ENCODE results near the gene CASP2. TPM values are rescaled to one million over a fixed set of nuclear protein-coding genes. Genes with fewer than 3 reads are reported as not detected.

The CASP2 gene
- total RNA-seq, 1 experiment from 2014 or later = 65.3 TPM

GRCh38 chr7:143247372-143247771, 40.8 kb upstream of the CASP2 start:
- Mint-ChIP-seq H3K27ac (no peak overlapping the region), H3K9me3 (no peaks in the 10 kb centered on the region), H3K36me3 (ENCODE audit: insufficient read depth in 1 of 3, low read depth in 3 of 3) (no peaks in the 10 kb centered on the region), H3K27me3 (ENCODE audit: low read depth) (peaks cover 8% of the 10 kb centered on the region), H3K4me3 (no peak overlapping the region), H3K4me1 (no peaks in the 10 kb centered on the region)
- Histone ChIP-seq H3K4me2 (ENCODE audit: insufficient read depth, insufficient read length, low read length) (no peak overlapping the region), H3T11ph (ENCODE audit: low read length) (no peak overlapping the region), H4K8ac (replicated peaks; ENCODE audit: insufficient read length, low read depth, low read length) (no peak overlapping the region), H4K5ac (ENCODE audit: insufficient read length, low read depth, low read length) (no peak overlapping the region), H3K4me1 (ENCODE audit: insufficient read depth, low read length) (no peaks in the 10 kb centered on the region), H3K27ac (ENCODE audit: insufficient read length, low read depth, low read length) (no peak overlapping the region), H2AK5ac (ENCODE audit: insufficient read length, low read length) (no peak overlapping the region), H3K79me1 (ENCODE audit: insufficient read depth, low read depth, low read length, poor library complexity, severe bottlenecking) (no peaks in the 10 kb centered on the region), H3K14ac (ENCODE audit: insufficient read depth, low read length) (no peak overlapping the region), H3K79me2 (ENCODE audit: insufficient read depth, low read length) (no peaks in the 10 kb centered on the region), H4K91ac (ENCODE audit: insufficient read length, low read depth, low read length) (no peak overlapping the region), H2AFZ (ENCODE audit: low read length) (no peak overlapping the region), H2BK5ac (ENCODE audit: insufficient read length, low read length) (no peak overlapping the region), H3K23ac (ENCODE audit: insufficient read length, low read depth, low read length) (no peak overlapping the region), H3K9ac (ENCODE audit: extremely low read depth, insufficient read length, low read length) (no peak overlapping the region), H2BK20ac (ENCODE audit: low read depth, low read length, poor library complexity, severe bottlenecking) (no peak overlapping the region), H3K23me2 (ENCODE audit: insufficient read length, low read depth, low read length, poor library complexity, severe bottlenecking) (no peaks in the 10 kb centered on the region), H3K9me3 (ENCODE audit: control insufficient read depth, low read depth, low read length) (no peaks in the 10 kb centered on the region), H2BK12ac (ENCODE audit: insufficient read length, low read depth, low read length) (no peak overlapping the region), H3K4ac (ENCODE audit: low read depth, low read length) (no peak overlapping the region), H3K18ac (ENCODE audit: insufficient read length, low read depth, low read length) (no peak overlapping the region), H4K20me1 (ENCODE audit: control insufficient read depth, insufficient read depth, insufficient read length) (no peaks in the 10 kb centered on the region), H3K27me3 (ENCODE audit: insufficient read depth, low read length) (no peaks in the 10 kb centered on the region), H2BK15ac (ENCODE audit: low read depth, low read length) (no peak overlapping the region), H3K56ac (ENCODE audit: insufficient read length, low read depth, low read length) (no peak overlapping the region), H2BK120ac (ENCODE audit: low read depth, low read length, poor library complexity, severe bottlenecking) (no peak overlapping the region)
- DNase-seq = no peak
- TF ChIP-seq CTCF (conservative IDR thresholded peaks at IDR 0.05) = no peak
- no CpG with 5 or more reads among the region's 1 CpG for WGBS (ENCODE audit: extremely low coverage, insufficient read length, low lambda C conversion rate)
